Measurements from ENCODE around the gene CBLB.

DNA sequence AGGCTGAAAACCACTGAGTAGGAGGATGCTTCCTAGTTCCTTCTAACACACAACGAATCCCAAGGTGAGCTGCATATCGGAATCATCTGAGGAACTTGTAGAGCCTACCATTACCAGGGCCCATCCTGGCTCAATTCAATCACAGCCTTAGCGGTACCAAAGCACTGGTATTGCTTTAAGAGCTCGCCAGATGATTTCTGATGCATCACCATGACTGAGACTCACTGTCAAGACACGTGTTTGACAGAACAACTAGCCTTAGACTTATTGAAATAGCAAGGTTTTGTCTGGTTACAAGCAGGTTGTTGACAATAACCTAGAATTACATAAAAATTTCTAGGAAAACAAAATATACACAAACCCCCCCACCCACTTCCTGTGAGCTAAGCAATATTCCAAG is 68.5 kb downstream of the CBLB start:
- no peak for TF ChIP-seq POLR2A (IDR thresholded peaks at IDR 0.05)
- TF ChIP-seq, protein P1, sequence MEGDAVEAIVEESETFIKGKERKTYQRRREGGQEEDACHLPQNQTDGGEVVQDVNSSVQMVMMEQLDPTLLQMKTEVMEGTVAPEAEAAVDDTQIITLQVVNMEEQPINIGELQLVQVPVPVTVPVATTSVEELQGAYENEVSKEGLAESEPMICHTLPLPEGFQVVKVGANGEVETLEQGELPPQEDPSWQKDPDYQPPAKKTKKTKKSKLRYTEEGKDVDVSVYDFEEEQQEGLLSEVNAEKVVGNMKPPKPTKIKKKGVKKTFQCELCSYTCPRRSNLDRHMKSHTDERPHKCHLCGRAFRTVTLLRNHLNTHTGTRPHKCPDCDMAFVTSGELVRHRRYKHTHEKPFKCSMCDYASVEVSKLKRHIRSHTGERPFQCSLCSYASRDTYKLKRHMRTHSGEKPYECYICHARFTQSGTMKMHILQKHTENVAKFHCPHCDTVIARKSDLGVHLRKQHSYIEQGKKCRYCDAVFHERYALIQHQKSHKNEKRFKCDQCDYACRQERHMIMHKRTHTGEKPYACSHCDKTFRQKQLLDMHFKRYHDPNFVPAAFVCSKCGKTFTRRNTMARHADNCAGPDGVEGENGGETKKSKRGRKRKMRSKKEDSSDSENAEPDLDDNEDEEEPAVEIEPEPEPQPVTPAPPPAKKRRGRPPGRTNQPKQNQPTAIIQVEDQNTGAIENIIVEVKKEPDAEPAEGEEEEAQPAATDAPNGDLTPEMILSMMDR (IDR thresholded peaks at IDR 0.05), result no peak
- no peak for TF ChIP-seq POLR2AphosphoS5 (IDR thresholded peaks at IDR 0.05)

Data from prostate gland (tissue), 2 donors.